Endothelial cell of umbilical vein (primary cell): ENCODE measurements around the gene SFXN3.

ENCODE experiments used
- CTCF ChIP-seq, 2 donors: IDR thresholded peaks; 1 replicate in 1 of 2; 2 replicates in 1 of 2; pipeline ENCODE4 v1.5.1; 2011; ENCODE audit warnings: low read length in 2 of 2, mild to moderate bottlenecking in 2 of 2, moderate library complexity in 2 of 2, control low read depth in 1 of 2, inconsistent platforms in 1 of 2, low read depth in 1 of 2; ENCODE audit not compliant: insufficient read depth in 1 of 2; ENCODE audit errors: extremely low read depth in 1 of 2
- EZH2 ChIP-seq: IDR thresholded peaks from 2 replicates; pipeline ENCODE4 v1.6.1; 2012; ENCODE audit warnings: borderline replicate concordance, low read depth, mild to moderate bottlenecking, moderate library complexity, low read length, inconsistent platforms; ENCODE audit not compliant: severe bottlenecking
- MAX ChIP-seq: IDR thresholded peaks from 2 replicates; pipeline ENCODE4 v1.6.1; 2011; ENCODE audit not compliant: insufficient read depth, insufficient read length
- MYC ChIP-seq: IDR thresholded peaks from one replicate; pipeline ENCODE4 v1.6.1; 2011; ENCODE audit warnings: mild to moderate bottlenecking, low read depth, low read length
- POLR2A ChIP-seq: IDR thresholded peaks from 2 replicates; pipeline ENCODE4 v1.6.1; 2012; ENCODE audit warnings: low read depth, mild to moderate bottlenecking, control low read depth, low read length

GRCh38 chr10:101007099-101007711 lies 23.8 kb upstream of the SFXN3 start:
- TF ChIP-seq CTCF (IDR thresholded peaks at IDR 0.05; ENCODE audit: extremely low read depth in 1 of 2, insufficient read depth in 1 of 2, low read depth in 1 of 2, low read length in 2 of 2) (no peak), EZH2 (no peak), POLR2A (no peak), MYC (no peak), MAX (no peak)
